AG10803 (cell line): Measurements from ENCODE around the gene RNF157.

Experiments used
- DNase-seq: peaks from one replicate; pipeline ENCODE4 v3.0.0; 2010; ENCODE audit warnings: low read depth
- H3K4me3 ChIP-seq: 2 replicates; pipeline ENCODE4 v1.5.1; 2011; ENCODE audit warnings: mild to moderate bottlenecking, low read length, control low read depth
- CTCF ChIP-seq: conservative IDR thresholded peaks from 2 replicates; pipeline ENCODE4 v1.5.1; 2011; ENCODE audit warnings: mild to moderate bottlenecking, low read length, control low read depth, inconsistent platforms

Gene RNF157

GRCh38 chr17:76140661-76141211, 99.6 kb downstream of the RNF157 start:
- DNase-seq: no peak
- H3K4me3 ChIP-seq: peak overlapping the region; percentile 16; the same call in 1 of the 2 replicates
- TF ChIP-seq CTCF: no peak

GRCh38 chr17:76139801-76140660, 100.3 kb downstream of the RNF157 start:
- TF ChIP-seq CTCF: no peak
- no peak overlapping the region for H3K4me3 ChIP-seq
- no peak for DNase-seq

DNA sequence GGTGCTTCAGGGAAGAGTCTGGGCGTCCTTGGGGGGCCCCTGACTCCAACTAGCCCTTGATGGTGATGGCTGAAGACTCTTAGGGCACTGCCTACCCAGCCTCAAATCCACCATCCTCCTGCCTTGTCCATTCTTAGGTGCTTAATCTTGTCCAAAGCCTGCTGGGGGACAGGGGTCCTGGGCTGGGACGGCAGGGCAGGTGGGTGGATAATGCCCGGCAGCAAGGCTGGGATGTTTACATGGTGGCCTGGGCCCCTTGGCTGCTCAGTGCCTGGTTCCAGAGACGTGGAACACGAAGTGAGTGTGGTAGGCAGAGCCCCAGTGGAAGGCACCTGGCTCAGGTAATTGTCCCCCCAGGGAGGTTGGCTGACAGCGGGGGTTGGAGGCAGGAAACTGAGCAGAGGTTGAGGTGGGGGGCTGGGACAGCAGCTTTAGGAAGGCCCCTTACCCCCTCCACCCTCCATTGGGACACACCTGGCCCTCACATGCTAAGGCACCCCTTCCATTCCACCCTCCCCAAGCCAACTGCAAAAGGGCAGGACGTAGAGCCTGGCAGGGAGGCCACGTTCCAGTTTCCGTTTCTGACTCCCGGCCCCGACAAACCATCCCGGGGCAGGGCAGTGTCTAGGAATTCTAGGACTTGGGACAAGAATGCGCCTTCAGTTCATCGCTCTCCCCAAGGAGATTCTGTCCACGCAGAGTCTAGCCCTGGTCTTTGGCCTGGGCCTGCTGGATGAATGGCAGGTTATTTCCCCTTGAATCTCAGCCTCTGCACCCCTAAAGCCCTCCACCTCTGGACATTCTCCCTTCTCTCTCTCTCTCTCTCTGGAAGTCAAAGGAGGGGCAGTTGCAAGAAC, 101.2 kb downstream of the RNF157 start:
- TF ChIP-seq CTCF: no peak

GRCh38 chr17:76138234-76138895, 101.9 kb downstream of the RNF157 start:
- no peak overlapping the region for H3K4me3 ChIP-seq
- no peak for DNase-seq

More for the DNA sequence above, 101.2 kb downstream of the RNF157 start:
- DNase-seq: no peak
- no peak overlapping the region for H3K4me3 ChIP-seq

GRCh38 chr17:76137351-76138233, 102.7 kb downstream of the RNF157 start:
- no peak overlapping the region for H3K4me3 ChIP-seq
- DNase-seq: no peak
- no peak for TF ChIP-seq CTCF

More at GRCh38 chr17:76138234-76138895, 101.9 kb downstream of the RNF157 start:
- no peak for TF ChIP-seq CTCF

DNA sequence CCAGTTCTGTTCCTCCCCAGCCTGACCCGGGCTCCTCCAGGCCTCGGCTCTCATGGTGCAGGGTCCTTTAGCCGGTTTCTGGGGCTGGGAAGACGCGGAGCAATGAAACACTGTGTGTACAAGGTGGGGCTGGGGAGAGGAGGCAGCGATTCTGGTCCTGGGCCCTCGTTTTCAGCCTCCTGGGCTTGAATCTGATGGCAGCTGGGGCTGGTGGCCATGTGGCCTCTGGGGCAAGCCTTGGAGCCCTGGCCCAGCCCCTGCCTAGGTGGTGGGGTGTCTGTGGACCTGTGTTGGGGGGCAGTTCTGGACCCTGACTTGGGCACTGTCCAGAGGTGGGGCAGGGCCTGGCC, 103.3 kb downstream of the RNF157 start:
- H3K4me3 ChIP-seq: no peak overlapping the region
- TF ChIP-seq CTCF: no peak
- no peak for DNase-seq
